Breast epithelium (tissue), 4 donors: ENCODE results near the gene GPR139. TPM values are rescaled to one million over a fixed set of nuclear protein-coding genes. Genes with fewer than 3 reads are reported as not detected.

Experiments
- DNase-seq, 2 donors: peaks; one replicate each; pipeline ENCODE4 v3.0.0-alpha.2; 2019; ENCODE audit warnings: low spot score in 2 of 2
- H3K27ac ChIP-seq, 2 donors: fragments of 200-600 bp; sonication (generic) in 1 of 2; one replicate each; pipeline ENCODE4 v1.5.1; 2016 to 2019; ENCODE audit warnings: mild to moderate bottlenecking in 1 of 2
- H3K27me3 ChIP-seq, 2 donors: fragments of 200-600 bp; sonication (generic) in 1 of 2; one replicate each; pipeline versions ENCODE4 v1.5.1 to v1.6.0; 2017 to 2019; ENCODE audit warnings: control low read depth in 1 of 2, mild to moderate bottlenecking in 1 of 2
- H3K36me3 ChIP-seq: fragments of 200-600 bp; one replicate; pipeline ENCODE4 v1.5.1; 2019
- H3K4me1 ChIP-seq, 2 donors: fragments of 200-600 bp; sonication (generic); one replicate each; pipeline ENCODE4 v1.5.1; 2016 to 2019; ENCODE audit warnings: control low read depth in 1 of 2
- H3K4me3 ChIP-seq, 3 donors: fragments of 200-600 bp; sonication (generic); 1 replicate in 2 of 3; 2 replicates in 1 of 3; pipeline ENCODE4 v1.5.1; 2016 to 2019; ENCODE audit warnings: mild to moderate bottlenecking in 3 of 3, moderate library complexity in 2 of 3
- H3K9me3 ChIP-seq, 2 donors: fragments of 200-600 bp; sonication (generic) in 1 of 2; one replicate each; pipeline ENCODE4 v1.5.1; 2016 to 2019; ENCODE audit warnings: control low read depth in 1 of 2
- POLR2A ChIP-seq: fragments of 450-650 bp; IDR thresholded peaks from one replicate; pipeline ENCODE4 v1.6.1; 2016; ENCODE audit warnings: antibody characterized with exemption, mild to moderate bottlenecking, moderate library complexity
- POLR2AphosphoS5 ChIP-seq, 3 donors: sonication (generic); formaldehyde crosslinking; IDR thresholded peaks; one replicate each; pipeline ENCODE4 v1.6.1; 2017; ENCODE audit warnings: antibody characterized with exemption in 3 of 3
- intact Hi-C: fragments of 100-400 bp; cut with DNase I; formaldehyde crosslinking; loops from one replicate; pipeline ENCODE4 v1.15.1; 2023; ENCODE audit warnings: low total_unique reads
- total RNA-seq, 3 donors: library from RNA; depleted of rRNA; stranded (reverse); fragments of >200 nt; gene quantifications; one replicate each; pipeline ENCODE4 v1.1.0, GENCODE V29; 2016
- TF ChIP-seq, protein P1 (sequence below), 3 donors: fragments of 450-650 bp; IDR thresholded peaks; one replicate each; pipeline ENCODE4 v1.5.1; 2016 to 2017; ENCODE audit warnings: antibody characterized with exemption in 3 of 3, mild to moderate bottlenecking in 3 of 3, moderate library complexity in 3 of 3

Gene GPR139
- total RNA-seq, 3 donors from 2014 or later = not detected

DNA sequence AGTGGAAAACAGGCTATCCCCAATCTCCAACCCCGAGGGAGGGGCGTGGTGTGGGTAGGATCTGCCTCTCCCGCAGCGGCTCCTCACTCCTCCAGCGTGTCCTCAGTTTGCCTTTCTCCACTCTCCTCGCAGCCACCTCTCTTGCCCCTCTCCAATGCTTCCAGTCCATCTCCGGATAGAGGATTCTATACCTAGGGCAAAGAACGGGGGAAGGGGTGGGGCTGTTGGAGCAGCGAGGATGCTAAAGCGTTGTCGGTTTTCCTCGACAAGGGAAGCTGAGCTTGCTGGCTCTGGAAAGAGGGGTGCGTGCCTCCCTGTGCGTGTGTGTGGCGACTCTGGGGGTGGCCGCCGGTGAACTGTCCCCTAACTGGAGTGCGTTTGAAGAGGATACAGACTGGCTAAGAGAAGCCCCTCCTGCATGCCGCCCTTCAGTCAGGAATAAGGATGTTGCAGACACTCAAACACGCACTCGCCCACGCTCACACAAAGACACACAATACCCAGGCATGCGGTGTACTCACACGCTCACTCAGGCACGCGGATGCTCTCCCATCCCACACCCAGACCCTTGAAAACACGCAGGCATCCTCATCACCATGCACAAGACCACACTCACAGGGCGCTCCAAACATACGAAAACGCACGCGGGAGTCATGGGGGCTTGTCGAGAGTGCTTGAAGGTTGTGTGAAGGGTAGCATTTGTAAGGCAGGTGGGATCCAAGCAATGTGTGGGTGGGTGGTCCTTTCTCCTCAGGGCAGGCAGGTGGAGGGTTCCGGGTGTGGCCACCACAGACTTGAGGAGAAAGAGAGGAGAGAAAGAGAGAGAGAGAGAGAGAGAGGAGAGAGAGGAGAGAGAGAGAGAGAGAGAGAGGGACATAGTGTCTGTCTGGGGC lies 655 bp upstream of the GPR139 start:
- no peaks in the 10 kb centered on the region for H3K4me1 ChIP-seq
- no peak overlapping the region for H3K27ac ChIP-seq
- intact Hi-C loops = no loop called here
- H3K36me3 ChIP-seq = no peaks in the 10 kb centered on the region
- TF ChIP-seq, protein P1, sequence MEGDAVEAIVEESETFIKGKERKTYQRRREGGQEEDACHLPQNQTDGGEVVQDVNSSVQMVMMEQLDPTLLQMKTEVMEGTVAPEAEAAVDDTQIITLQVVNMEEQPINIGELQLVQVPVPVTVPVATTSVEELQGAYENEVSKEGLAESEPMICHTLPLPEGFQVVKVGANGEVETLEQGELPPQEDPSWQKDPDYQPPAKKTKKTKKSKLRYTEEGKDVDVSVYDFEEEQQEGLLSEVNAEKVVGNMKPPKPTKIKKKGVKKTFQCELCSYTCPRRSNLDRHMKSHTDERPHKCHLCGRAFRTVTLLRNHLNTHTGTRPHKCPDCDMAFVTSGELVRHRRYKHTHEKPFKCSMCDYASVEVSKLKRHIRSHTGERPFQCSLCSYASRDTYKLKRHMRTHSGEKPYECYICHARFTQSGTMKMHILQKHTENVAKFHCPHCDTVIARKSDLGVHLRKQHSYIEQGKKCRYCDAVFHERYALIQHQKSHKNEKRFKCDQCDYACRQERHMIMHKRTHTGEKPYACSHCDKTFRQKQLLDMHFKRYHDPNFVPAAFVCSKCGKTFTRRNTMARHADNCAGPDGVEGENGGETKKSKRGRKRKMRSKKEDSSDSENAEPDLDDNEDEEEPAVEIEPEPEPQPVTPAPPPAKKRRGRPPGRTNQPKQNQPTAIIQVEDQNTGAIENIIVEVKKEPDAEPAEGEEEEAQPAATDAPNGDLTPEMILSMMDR (IDR thresholded peaks at IDR 0.05) = no peak
- no peak for TF ChIP-seq POLR2A
- TF ChIP-seq POLR2AphosphoS5 (IDR thresholded peaks at IDR 0.05) = no peak
- H3K9me3 ChIP-seq = no peaks in the 10 kb centered on the region
- H3K4me3 ChIP-seq = peak overlapping the region in 2 of 3 donors; percentile 22 to 56
- no peak for DNase-seq
- peaks cover 0 to 48% of the 10 kb centered on the region in 2 donors for H3K27me3 ChIP-seq

DNA sequence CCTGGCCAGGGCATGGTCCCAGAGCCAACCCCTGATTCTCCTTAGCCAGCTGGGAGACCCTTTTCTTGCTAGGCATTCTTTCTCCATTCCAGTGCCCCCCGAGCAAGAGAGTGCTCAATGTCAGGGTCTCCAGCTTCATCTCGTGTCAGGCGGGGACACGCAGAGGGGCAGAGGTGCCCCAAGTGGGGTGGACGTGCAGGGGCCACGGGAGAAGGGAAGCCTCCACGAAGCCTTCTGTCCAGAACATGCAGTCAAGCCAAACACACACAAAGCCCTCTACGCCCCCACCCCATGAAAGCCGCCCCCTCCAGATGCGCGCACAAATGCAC lies 852 bp downstream of the GPR139 start:
- Histone ChIP-seq H3K9me3 (no peaks in the 10 kb centered on the region), H3K4me1 (no peaks in the 10 kb centered on the region), H3K27ac (no peak overlapping the region), H3K27me3 (peaks cover 0 to 42% of the 10 kb centered on the region in 2 donors), H3K4me3 (no peak overlapping the region), H3K36me3 (no peaks in the 10 kb centered on the region)
- DNase-seq = no peak
- TF ChIP-seq POLR2A = no peak
- TF ChIP-seq POLR2AphosphoS5 (IDR thresholded peaks at IDR 0.05) = no peak
- TF ChIP-seq, protein P1 (IDR thresholded peaks at IDR 0.05) = no peak
- intact Hi-C loops = no loop called here

DNA sequence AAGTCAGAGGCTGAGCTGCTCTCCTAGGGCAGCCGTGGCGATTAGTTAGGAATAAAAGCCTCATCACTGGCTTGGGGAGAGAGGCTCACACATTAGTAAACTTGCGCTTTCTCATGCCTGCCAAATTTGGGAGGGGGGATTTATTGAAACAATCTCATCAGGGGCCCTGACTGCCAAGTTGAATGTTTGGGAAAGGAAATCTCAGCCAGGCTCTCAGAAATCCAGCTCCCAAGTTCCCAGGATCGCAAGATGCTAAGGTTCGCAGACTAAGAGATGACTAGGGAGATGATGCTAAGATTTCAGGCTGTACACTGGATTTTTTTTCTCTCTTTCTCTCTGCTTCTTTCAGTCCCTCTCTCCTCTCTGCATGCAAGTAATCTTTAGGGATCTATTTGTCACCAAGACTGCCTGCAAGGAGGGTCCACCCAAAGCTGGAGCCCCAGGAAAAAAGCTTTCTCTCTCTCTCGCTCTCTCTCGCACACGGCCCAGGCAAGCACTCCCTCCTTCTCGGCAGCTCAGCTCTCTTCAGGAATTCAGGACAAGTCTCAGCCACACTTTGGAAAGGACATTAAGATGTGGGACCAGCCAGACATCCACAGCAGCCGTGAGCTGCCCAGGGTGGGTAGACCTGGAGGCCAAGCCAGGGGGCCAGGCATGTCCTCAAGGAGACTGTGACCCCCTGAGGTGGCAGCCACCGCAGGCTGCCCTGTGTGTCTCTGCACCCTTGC lies 1.4 kb downstream of the GPR139 start:
- TF ChIP-seq POLR2A (no peak), POLR2AphosphoS5 (IDR thresholded peaks at IDR 0.05) (no peak)
- TF ChIP-seq, protein P1 (IDR thresholded peaks at IDR 0.05) = no peak
- no peaks in the 10 kb centered on the region for H3K36me3 ChIP-seq
- DNase-seq = no peak
- H3K4me1 ChIP-seq = no peaks in the 10 kb centered on the region
- peaks cover 0 to 4% of the 10 kb centered on the region in 2 donors for H3K9me3 ChIP-seq
- H3K27me3 ChIP-seq = peaks cover 0 to 42% of the 10 kb centered on the region in 2 donors
- H3K27ac ChIP-seq = no peak overlapping the region
- intact Hi-C loops = no loop called here
- no peak overlapping the region for H3K4me3 ChIP-seq

DNA sequence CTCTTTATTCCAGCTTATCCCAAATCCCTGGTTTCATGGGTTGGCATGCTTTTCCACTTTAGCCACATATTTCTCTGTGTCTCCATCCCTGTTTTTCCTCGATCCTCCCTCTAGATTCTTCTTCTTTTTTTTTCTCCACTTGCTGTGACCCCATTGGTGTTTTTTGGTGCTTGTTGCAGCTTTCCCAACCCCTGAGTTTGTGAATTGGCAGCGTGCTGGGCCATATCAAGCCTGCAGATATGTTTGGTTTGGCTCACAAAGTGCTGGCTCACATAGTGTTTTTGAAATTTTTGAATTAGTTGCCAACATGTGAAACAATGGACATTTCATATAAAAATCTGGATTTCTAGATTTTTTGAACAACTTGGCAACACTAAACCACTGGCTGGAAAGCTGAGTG lies 8.8 kb downstream of the GPR139 start:
- Histone ChIP-seq H3K4me1 (no peaks in the 10 kb centered on the region), H3K27ac (no peak overlapping the region), H3K9me3 (peaks cover 0 to 4% of the 10 kb centered on the region in 2 donors), H3K36me3 (no peaks in the 10 kb centered on the region), H3K4me3 (no peak overlapping the region), H3K27me3 (peaks cover 0 to 5% of the 10 kb centered on the region in 2 donors)
- intact Hi-C loops = no loop called here
- DNase-seq = peak in 1 of 2 donors; percentile 23
- TF ChIP-seq, protein P1 (IDR thresholded peaks at IDR 0.05) = no peak
- TF ChIP-seq POLR2A (no peak), POLR2AphosphoS5 (IDR thresholded peaks at IDR 0.05) (no peak)

DNA sequence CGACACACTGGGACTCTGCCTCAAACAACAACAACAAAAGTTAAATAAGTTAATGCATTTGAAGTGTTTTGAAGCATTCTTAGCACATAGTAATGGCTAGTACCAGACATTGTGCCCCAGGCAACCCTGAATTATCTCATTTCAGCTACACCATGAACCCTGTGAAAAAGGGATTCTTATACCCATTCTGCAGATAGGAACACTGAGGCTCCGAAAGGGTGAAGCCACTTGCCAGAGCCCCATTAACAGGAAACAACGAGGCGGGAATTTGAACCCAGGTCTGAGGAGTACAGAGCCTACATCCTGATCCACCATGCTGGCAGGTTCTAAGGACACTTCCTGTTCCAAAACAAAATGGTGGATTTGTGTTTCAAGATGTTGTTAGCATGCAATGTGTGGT lies 9.2 kb downstream of the GPR139 start:
- DNase-seq = no peak
- Histone ChIP-seq H3K4me1 (no peaks in the 10 kb centered on the region), H3K27me3 (peaks cover 0 to 7% of the 10 kb centered on the region in 2 donors), H3K27ac (no peak overlapping the region), H3K36me3 (no peaks in the 10 kb centered on the region), H3K4me3 (no peak overlapping the region), H3K9me3 (peaks cover 0 to 4% of the 10 kb centered on the region in 2 donors)
- intact Hi-C loops = no loop called here
- TF ChIP-seq POLR2A (no peak), POLR2AphosphoS5 (IDR thresholded peaks at IDR 0.05) (no peak)
- TF ChIP-seq, protein P1 (IDR thresholded peaks at IDR 0.05) = no peak
